ENCODE measurements around the gene EDC3.
"Not testable (repeated sequence)": the region's sequence is repeated elsewhere in the genome, so short reads cannot be mapped to it uniquely, and the experiment has no call there.

The EDC3 gene

GRCh38 chr15:74631087-74631385, 64.8 kb downstream of the EDC3 start:
- no peaks in the 10 kb centered on the region for H3K4me1 ChIP-seq (ENCODE audit: control insufficient read depth, insufficient read depth, low read length)
- peaks cover 94% of the 10 kb centered on the region for H3K36me3 ChIP-seq (ENCODE audit: control insufficient read depth, insufficient read depth, low read length)
- H3K27me3 ChIP-seq (ENCODE audit: control insufficient read depth, insufficient read depth, low read length) = no peaks in the 10 kb centered on the region
- H3K4me3 ChIP-seq (ENCODE audit: low read depth, low read length) = no peak overlapping the region
- H3K9ac ChIP-seq (ENCODE audit: low read length) = no peak overlapping the region
- no peak overlapping the region for H3K27ac ChIP-seq (ENCODE audit: low read depth, low read length)
- H3K9me3 ChIP-seq (ENCODE audit: control insufficient read depth, insufficient read depth, low read depth, low read length) = no peaks in the 10 kb centered on the region

- peaks cover 96% of the 10 kb centered on the region for H3K36me3 ChIP-seq (ENCODE audit: control insufficient read depth, insufficient read depth, low read length)
- no peak overlapping the region for H3K4me3 ChIP-seq (ENCODE audit: low read depth, low read length)
- no peaks in the 10 kb centered on the region for H3K27me3 ChIP-seq (ENCODE audit: control insufficient read depth, insufficient read depth, low read length)
- no peaks in the 10 kb centered on the region for H3K4me1 ChIP-seq (ENCODE audit: control insufficient read depth, insufficient read depth, low read length)
- no peak overlapping the region for H3K9ac ChIP-seq (ENCODE audit: low read length)
- H3K9me3 ChIP-seq (ENCODE audit: control insufficient read depth, insufficient read depth, low read depth, low read length) = no peaks in the 10 kb centered on the region
- no peak overlapping the region for H3K27ac ChIP-seq (ENCODE audit: low read depth, low read length)
Observed at GRCh38 chr15:74630284-74631086, 65.3 kb downstream of the EDC3 start.

GRCh38 chr15:74629696-74630095, 66.1 kb downstream of the EDC3 start:
- H3K27ac ChIP-seq (ENCODE audit: low read depth, low read length); H3K4me1 ChIP-seq (ENCODE audit: control insufficient read depth, insufficient read depth, low read length); H3K4me3 ChIP-seq (ENCODE audit: low read depth, low read length); H3K9me3 ChIP-seq (ENCODE audit: control insufficient read depth, insufficient read depth, low read depth, low read length); H3K27me3 ChIP-seq (ENCODE audit: control insufficient read depth, insufficient read depth, low read length); H3K9ac ChIP-seq (ENCODE audit: low read length): not testable (repeated sequence)
- peaks cover 98% of the 10 kb centered on the region for H3K36me3 ChIP-seq (ENCODE audit: control insufficient read depth, insufficient read depth, low read length)

- Histone ChIP-seq H3K4me3 (ENCODE audit: low read depth, low read length) (no peak overlapping the region), H3K9ac (ENCODE audit: low read length) (no peak overlapping the region), H3K4me1 (ENCODE audit: control insufficient read depth, insufficient read depth, low read length) (no peaks in the 10 kb centered on the region), H3K27me3 (ENCODE audit: control insufficient read depth, insufficient read depth, low read length) (no peaks in the 10 kb centered on the region), H3K27ac (ENCODE audit: low read depth, low read length) (no peak overlapping the region), H3K36me3 (ENCODE audit: control insufficient read depth, insufficient read depth, low read length) (peaks cover 98% of the 10 kb centered on the region), H3K9me3 (ENCODE audit: control insufficient read depth, insufficient read depth, low read depth, low read length) (no peaks in the 10 kb centered on the region)
Observed at GRCh38 chr15:74628949-74629348, 66.9 kb downstream of the EDC3 start.

- H3K9ac ChIP-seq (ENCODE audit: low read length) = no peak overlapping the region
- H3K36me3 ChIP-seq (ENCODE audit: control insufficient read depth, insufficient read depth, low read length) = peaks cover 98% of the 10 kb centered on the region
Observed at GRCh38 chr15:74628199-74628598, 67.6 kb downstream of the EDC3 start.

GRCh38 chr15:74627766-74628165, 68.1 kb downstream of the EDC3 start:
- Histone ChIP-seq H3K27me3 (ENCODE audit: control insufficient read depth, insufficient read depth, low read length) (no peaks in the 10 kb centered on the region), H3K27ac (ENCODE audit: low read depth, low read length) (no peak overlapping the region), H3K4me3 (ENCODE audit: low read depth, low read length) (no peak overlapping the region), H3K9ac (ENCODE audit: low read length) (no peak overlapping the region), H3K9me3 (ENCODE audit: control insufficient read depth, insufficient read depth, low read depth, low read length) (no peaks in the 10 kb centered on the region), H3K36me3 (ENCODE audit: control insufficient read depth, insufficient read depth, low read length) (peaks cover 98% of the 10 kb centered on the region), H3K4me1 (ENCODE audit: control insufficient read depth, insufficient read depth, low read length) (no peaks in the 10 kb centered on the region)

More at GRCh38 chr15:74628199-74628598, 67.6 kb downstream of the EDC3 start:
- Histone ChIP-seq H3K9me3 (ENCODE audit: control insufficient read depth, insufficient read depth, low read depth, low read length) (no peaks in the 10 kb centered on the region), H3K4me3 (ENCODE audit: low read depth, low read length) (no peak overlapping the region), H3K27me3 (ENCODE audit: control insufficient read depth, insufficient read depth, low read length) (no peaks in the 10 kb centered on the region), H3K4me1 (ENCODE audit: control insufficient read depth, insufficient read depth, low read length) (no peaks in the 10 kb centered on the region), H3K27ac (ENCODE audit: low read depth, low read length) (no peak overlapping the region)

GRCh38 chr15:74626752-74627692, 68.8 kb downstream of the EDC3 start:
- no peaks in the 10 kb centered on the region for H3K4me1 ChIP-seq (ENCODE audit: control insufficient read depth, insufficient read depth, low read length)
- H3K9ac ChIP-seq (ENCODE audit: low read length) = no peak overlapping the region
- no peak overlapping the region for H3K27ac ChIP-seq (ENCODE audit: low read depth, low read length)
- no peaks in the 10 kb centered on the region for H3K9me3 ChIP-seq (ENCODE audit: control insufficient read depth, insufficient read depth, low read depth, low read length)
- no peaks in the 10 kb centered on the region for H3K27me3 ChIP-seq (ENCODE audit: control insufficient read depth, insufficient read depth, low read length)
- H3K4me3 ChIP-seq (ENCODE audit: low read depth, low read length) = no peak overlapping the region
- H3K36me3 ChIP-seq (ENCODE audit: control insufficient read depth, insufficient read depth, low read length) = peaks cover 98% of the 10 kb centered on the region

- Histone ChIP-seq H3K27ac (ENCODE audit: low read depth, low read length) (no peak overlapping the region), H3K27me3 (ENCODE audit: control insufficient read depth, insufficient read depth, low read length) (no peaks in the 10 kb centered on the region), H3K4me3 (ENCODE audit: low read depth, low read length) (no peak overlapping the region), H3K36me3 (ENCODE audit: control insufficient read depth, insufficient read depth, low read length) (peaks cover 100% of the 10 kb centered on the region), H3K4me1 (ENCODE audit: control insufficient read depth, insufficient read depth, low read length) (no peaks in the 10 kb centered on the region), H3K9ac (ENCODE audit: low read length) (no peak overlapping the region), H3K9me3 (ENCODE audit: control insufficient read depth, insufficient read depth, low read depth, low read length) (no peaks in the 10 kb centered on the region)
Observed at GRCh38 chr15:74626336-74626735, 69.5 kb downstream of the EDC3 start.

- no peak overlapping the region for H3K27ac ChIP-seq (ENCODE audit: low read depth, low read length)
Observed at GRCh38 chr15:74625693-74626092, 70.1 kb downstream of the EDC3 start.

GRCh38 chr15:74624020-74624602, 71.7 kb downstream of the EDC3 start:
- Histone ChIP-seq H3K27me3 (ENCODE audit: control insufficient read depth, insufficient read depth, low read length) (no peaks in the 10 kb centered on the region), H3K36me3 (ENCODE audit: control insufficient read depth, insufficient read depth, low read length) (peaks cover 98% of the 10 kb centered on the region), H3K9ac (ENCODE audit: low read length) (no peak overlapping the region), H3K4me1 (ENCODE audit: control insufficient read depth, insufficient read depth, low read length) (no peaks in the 10 kb centered on the region), H3K9me3 (ENCODE audit: control insufficient read depth, insufficient read depth, low read depth, low read length) (no peaks in the 10 kb centered on the region), H3K27ac (ENCODE audit: low read depth, low read length) (no peak overlapping the region), H3K4me3 (ENCODE audit: low read depth, low read length) (no peak overlapping the region)

More at GRCh38 chr15:74625693-74626092, 70.1 kb downstream of the EDC3 start:
- Histone ChIP-seq H3K9ac (ENCODE audit: low read length) (no peak overlapping the region), H3K4me1 (ENCODE audit: control insufficient read depth, insufficient read depth, low read length) (no peaks in the 10 kb centered on the region), H3K36me3 (ENCODE audit: control insufficient read depth, insufficient read depth, low read length) (peaks cover 98% of the 10 kb centered on the region), H3K9me3 (ENCODE audit: control insufficient read depth, insufficient read depth, low read depth, low read length) (no peaks in the 10 kb centered on the region), H3K27me3 (ENCODE audit: control insufficient read depth, insufficient read depth, low read length) (no peaks in the 10 kb centered on the region), H3K4me3 (ENCODE audit: low read depth, low read length) (no peak overlapping the region)

GRCh38 chr15:74622758-74623157, 73.1 kb downstream of the EDC3 start:
- no peak overlapping the region for H3K4me3 ChIP-seq (ENCODE audit: low read depth, low read length)
- H3K4me1 ChIP-seq (ENCODE audit: control insufficient read depth, insufficient read depth, low read length) = no peaks in the 10 kb centered on the region
- no peaks in the 10 kb centered on the region for H3K9me3 ChIP-seq (ENCODE audit: control insufficient read depth, insufficient read depth, low read depth, low read length)
- H3K36me3 ChIP-seq (ENCODE audit: control insufficient read depth, insufficient read depth, low read length) = peaks cover 86% of the 10 kb centered on the region
- no peak overlapping the region for H3K27ac ChIP-seq (ENCODE audit: low read depth, low read length)
- H3K27me3 ChIP-seq (ENCODE audit: control insufficient read depth, insufficient read depth, low read length) = no peaks in the 10 kb centered on the region
- no peak overlapping the region for H3K9ac ChIP-seq (ENCODE audit: low read length)

All from HUES6 (cell line).